ENCODE measurements around the gene KLF17.

Gene KLF17, protein sequence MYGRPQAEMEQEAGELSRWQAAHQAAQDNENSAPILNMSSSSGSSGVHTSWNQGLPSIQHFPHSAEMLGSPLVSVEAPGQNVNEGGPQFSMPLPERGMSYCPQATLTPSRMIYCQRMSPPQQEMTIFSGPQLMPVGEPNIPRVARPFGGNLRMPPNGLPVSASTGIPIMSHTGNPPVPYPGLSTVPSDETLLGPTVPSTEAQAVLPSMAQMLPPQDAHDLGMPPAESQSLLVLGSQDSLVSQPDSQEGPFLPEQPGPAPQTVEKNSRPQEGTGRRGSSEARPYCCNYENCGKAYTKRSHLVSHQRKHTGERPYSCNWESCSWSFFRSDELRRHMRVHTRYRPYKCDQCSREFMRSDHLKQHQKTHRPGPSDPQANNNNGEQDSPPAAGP

GRCh38 chr1:44118682-44119081, at the start of gene KLF17:
TSS of gene KLF17 (plus strand) at chr1:44118821. CDS start at chr1:44118908, 87 bp downstream.
- DNase-seq, result no peak

- DNase-seq, result no peak
These were observed 47.2 kb upstream of the KLF17 start for GRCh38 chr1:44071461-44071860.

GRCh38 chr1:44072204-44072603, 46.4 kb upstream of the KLF17 start:
- DNase-seq, result peak; percentile 80

- no peak for DNase-seq
These were observed 45.8 kb upstream of the KLF17 start for GRCh38 chr1:44072821-44073220.

GRCh38 chr1:44073528-44073927, 45.1 kb upstream of the KLF17 start:
- DNase-seq, result no peak

- no peak for DNase-seq
These were observed 44.2 kb upstream of the KLF17 start for GRCh38 chr1:44074415-44074814.

DNA sequence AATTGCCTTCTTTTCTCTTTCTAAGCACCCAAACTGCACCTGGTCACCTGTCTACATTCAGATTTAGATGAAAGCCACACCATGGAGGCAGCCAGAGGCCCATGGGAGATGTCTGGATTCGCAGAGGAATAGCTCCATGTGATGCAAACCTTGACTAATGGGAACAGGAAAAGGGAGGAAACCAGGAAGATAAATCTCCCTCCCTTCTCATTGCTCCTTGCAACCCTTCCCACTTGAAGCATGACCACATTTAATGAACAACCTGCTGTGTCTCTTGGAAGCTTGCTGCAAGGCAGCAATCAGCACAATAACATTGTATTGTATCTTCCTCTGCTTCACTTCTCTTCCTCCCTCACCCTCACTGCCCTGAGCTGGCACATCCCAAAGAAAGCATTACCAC, 42.6 kb upstream of the KLF17 start:
- no peak for DNase-seq

- peak; percentile 72 for DNase-seq
These were observed 41.2 kb upstream of the KLF17 start for GRCh38 chr1:44077421-44077820.

GRCh38 chr1:44078104-44078503, 40.5 kb upstream of the KLF17 start:
- no peak for DNase-seq

DNA sequence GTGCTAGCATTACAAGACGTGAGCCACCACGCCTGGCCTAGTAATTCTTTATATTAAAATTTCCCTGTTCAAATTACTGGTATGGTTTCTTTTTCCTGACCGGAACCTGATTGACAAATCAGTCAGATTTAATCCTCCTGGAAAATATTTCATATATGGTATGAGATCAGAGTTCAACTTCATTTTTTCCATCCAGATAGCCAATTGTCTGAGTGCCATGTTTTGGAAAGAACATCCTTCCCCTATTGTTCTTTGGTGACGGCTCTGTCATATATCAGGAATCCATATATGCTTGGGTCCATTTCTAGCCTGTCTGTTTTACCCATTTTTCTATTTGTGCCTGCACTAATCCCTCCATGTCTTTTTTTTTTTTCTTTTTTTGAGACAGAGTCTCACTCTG, 39.1 kb upstream of the KLF17 start:
- no peak for DNase-seq

- DNase-seq, result peak; percentile 66
These were observed 33.5 kb upstream of the KLF17 start for GRCh38 chr1:44084998-44085675.

- DNase-seq, result no peak
These were observed 31.7 kb upstream of the KLF17 start for GRCh38 chr1:44086692-44087474.

- DNase-seq, result peak; percentile 82
These were observed 29.1 kb upstream of the KLF17 start for GRCh38 chr1:44089371-44090048.

DNA sequence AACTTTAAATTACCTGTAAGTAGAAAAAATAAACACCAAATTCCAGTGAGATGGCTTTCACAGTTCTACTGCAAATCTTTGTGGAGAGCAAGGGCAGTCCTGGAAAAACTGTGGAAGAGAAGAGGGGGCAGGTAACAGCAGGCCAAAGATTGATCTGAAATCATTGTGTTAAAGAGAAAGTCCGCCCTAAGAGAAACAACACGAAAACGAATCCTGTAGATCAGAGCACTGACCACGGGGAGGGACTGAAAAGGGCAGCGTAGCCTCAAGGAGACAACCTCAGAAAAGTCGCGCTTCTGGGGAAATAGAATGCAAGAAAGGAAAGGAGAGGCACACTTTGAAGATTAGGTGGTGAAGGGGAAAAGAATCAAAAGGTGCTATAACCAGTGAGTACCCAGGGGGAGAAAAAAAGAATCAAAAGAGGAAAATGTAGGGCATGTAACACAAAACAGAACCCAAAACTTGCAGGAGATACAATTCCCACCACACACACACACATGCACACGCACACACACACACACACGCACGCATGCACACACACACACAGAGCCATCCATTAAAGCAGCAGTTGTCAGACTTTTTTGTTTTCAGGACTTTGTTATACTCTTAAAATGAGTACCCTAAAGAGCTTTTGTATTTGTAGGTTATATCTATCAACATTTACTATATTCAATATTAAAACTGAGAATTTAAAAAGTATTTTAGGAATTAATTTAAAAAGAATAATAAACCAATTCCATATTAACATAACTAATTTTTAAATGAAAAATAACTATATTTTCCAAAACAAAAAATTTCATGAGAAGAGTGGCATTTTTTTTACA, 28.0 kb upstream of the KLF17 start:
- no peak for DNase-seq

- no peak for DNase-seq
These were observed 24.6 kb upstream of the KLF17 start for GRCh38 chr1:44094047-44094446.

- no peak for DNase-seq
These were observed 18.3 kb upstream of the KLF17 start for GRCh38 chr1:44100183-44100868.

- no peak for DNase-seq
These were observed 17.3 kb upstream of the KLF17 start for GRCh38 chr1:44101328-44101727.

GRCh38 chr1:44103270-44104131, 15.1 kb upstream of the KLF17 start:
- DNase-seq, result peak; percentile 79

- DNase-seq, result no peak
These were observed 12.8 kb upstream of the KLF17 start for GRCh38 chr1:44105810-44106209.

- DNase-seq, result no peak
These were observed 10.4 kb upstream of the KLF17 start for GRCh38 chr1:44108241-44108640.

Measured in islet precursor cell (in vitro differentiated cells).